ENCODE data around the gene BACE1.

Gene BACE1

GRCh38 chr11:117334896-117335295 is 18.8 kb upstream of the BACE1 start:
- TF ChIP-seq, protein P1, sequence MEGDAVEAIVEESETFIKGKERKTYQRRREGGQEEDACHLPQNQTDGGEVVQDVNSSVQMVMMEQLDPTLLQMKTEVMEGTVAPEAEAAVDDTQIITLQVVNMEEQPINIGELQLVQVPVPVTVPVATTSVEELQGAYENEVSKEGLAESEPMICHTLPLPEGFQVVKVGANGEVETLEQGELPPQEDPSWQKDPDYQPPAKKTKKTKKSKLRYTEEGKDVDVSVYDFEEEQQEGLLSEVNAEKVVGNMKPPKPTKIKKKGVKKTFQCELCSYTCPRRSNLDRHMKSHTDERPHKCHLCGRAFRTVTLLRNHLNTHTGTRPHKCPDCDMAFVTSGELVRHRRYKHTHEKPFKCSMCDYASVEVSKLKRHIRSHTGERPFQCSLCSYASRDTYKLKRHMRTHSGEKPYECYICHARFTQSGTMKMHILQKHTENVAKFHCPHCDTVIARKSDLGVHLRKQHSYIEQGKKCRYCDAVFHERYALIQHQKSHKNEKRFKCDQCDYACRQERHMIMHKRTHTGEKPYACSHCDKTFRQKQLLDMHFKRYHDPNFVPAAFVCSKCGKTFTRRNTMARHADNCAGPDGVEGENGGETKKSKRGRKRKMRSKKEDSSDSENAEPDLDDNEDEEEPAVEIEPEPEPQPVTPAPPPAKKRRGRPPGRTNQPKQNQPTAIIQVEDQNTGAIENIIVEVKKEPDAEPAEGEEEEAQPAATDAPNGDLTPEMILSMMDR (IDR thresholded peaks at IDR 0.05; ENCODE audit: low read depth, low read length) = no peak
- H3K4me3 ChIP-seq (ENCODE audit: low read depth, low read length) = no peak overlapping the region

- TF ChIP-seq, protein P1 (IDR thresholded peaks at IDR 0.05; ENCODE audit: low read depth, low read length) = no peak
- no peak overlapping the region for H3K4me3 ChIP-seq (ENCODE audit: low read depth, low read length)
These were observed 17.9 kb upstream of the BACE1 start for GRCh38 chr11:117333917-117334316.

GRCh38 chr11:117332843-117333242 is 16.8 kb upstream of the BACE1 start:
- no peak overlapping the region for H3K4me3 ChIP-seq (ENCODE audit: low read depth, low read length)
- TF ChIP-seq, protein P1 (IDR thresholded peaks at IDR 0.05; ENCODE audit: low read depth, low read length) = no peak

GRCh38 chr11:117328375-117329010 is 12.4 kb upstream of the BACE1 start:
- TF ChIP-seq, protein P1 (IDR thresholded peaks at IDR 0.05; ENCODE audit: low read depth, low read length) = no peak
- H3K4me3 ChIP-seq (ENCODE audit: low read depth, low read length) = peak overlapping the region; percentile 86

GRCh38 chr11:117327567-117328374 is 11.7 kb upstream of the BACE1 start, which contains the start of gene CEP164:
CEP164 (plus strand) TSS chr11:117327854; CDS start chr11:117338587, 10,733 bp downstream.
- TF ChIP-seq, protein P1 (IDR thresholded peaks at IDR 0.05; ENCODE audit: low read depth, low read length) = no peak
- H3K4me3 ChIP-seq (ENCODE audit: low read depth, low read length) = peak within 1 kb of the TSS; percentile 86

- peak overlapping the region; percentile 86 for H3K4me3 ChIP-seq (ENCODE audit: low read depth, low read length)
These were observed 11.2 kb upstream of the BACE1 start for GRCh38 chr11:117327255-117327566.

DNA sequence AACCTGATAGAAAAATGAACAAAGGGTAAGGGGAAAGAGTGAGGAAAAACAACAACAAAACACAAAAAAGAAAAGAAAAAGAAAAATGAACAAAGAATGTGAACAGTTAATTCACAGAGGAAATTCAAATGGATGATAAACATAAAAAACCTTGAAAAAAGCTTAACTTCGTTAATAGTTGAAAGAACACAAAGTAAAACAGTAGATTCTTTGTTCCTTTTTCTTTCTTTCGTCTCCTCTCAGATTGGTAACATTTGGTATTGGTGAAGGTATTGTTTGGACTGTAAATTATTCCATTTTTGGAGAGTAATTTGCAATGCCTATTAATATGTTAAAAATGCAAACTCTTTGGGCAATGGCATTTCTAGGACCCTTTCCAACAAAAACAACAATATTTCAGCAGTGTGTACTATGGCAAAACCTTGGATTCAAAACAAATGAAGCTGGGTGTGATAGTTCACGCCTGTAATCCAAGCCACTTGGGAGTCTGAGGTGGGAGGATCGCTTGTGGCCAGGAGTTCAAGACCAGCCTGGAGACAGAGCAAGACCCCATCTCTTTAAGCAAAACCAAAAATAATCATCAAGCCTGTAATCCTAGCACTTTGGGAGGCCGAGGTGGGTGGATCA is 3.3 kb upstream of the BACE1 start:
- no peak overlapping the region for H3K4me3 ChIP-seq (ENCODE audit: low read depth, low read length)
- TF ChIP-seq, protein P1 (IDR thresholded peaks at IDR 0.05; ENCODE audit: low read depth, low read length) = no peak
